Gastrocnemius medialis (tissue), 4 donors: ENCODE results near the gene CLEC2D. TPM values are rescaled to one million over a fixed set of nuclear protein-coding genes. Genes with fewer than 3 reads are reported as not detected.

Experiments used
- ATAC-seq, 2 donors: fragments of 150-250 bp; one replicate each; pipeline ENCODE4 v1.9.1; 2016
- DNase-seq, 2 donors: peaks; one replicate each; pipeline ENCODE4 v3.0.0-alpha.2; 2019
- H3K27ac ChIP-seq, 4 donors: fragments of 200-600 bp; sonication (generic); 1 replicate in 1 of 4; 2 replicates in 3 of 4; pipeline ENCODE4 v1.5.1; 2016 to 2018; ENCODE audit warnings: mild to moderate bottlenecking in 2 of 4, moderate library complexity in 1 of 4
- H3K27me3 ChIP-seq, 3 donors: fragments of 200-600 bp; sonication (generic) in 2 of 3; 1 replicate in 1 of 3; 2 replicates in 2 of 3; pipeline versions ENCODE4 v1.5.1 to v1.6.0; 2016 to 2019; ENCODE audit warnings: mild to moderate bottlenecking in 1 of 3, moderate library complexity in 1 of 3
- H3K36me3 ChIP-seq, 2 donors: fragments of 200-600 bp; sonication (generic) in 1 of 2; one replicate each; pipeline ENCODE4 v1.5.1; 2017 to 2018
- H3K4me1 ChIP-seq, 2 donors: fragments of 200-600 bp; sonication (generic) in 1 of 2; one replicate each; pipeline ENCODE4 v1.5.1; 2016 to 2017; ENCODE audit warnings: mild to moderate bottlenecking in 2 of 2
- H3K4me3 ChIP-seq, 4 donors: fragments of 200-600 bp; sonication (generic) in 3 of 4; 1 replicate in 1 of 4; 2 replicates in 3 of 4; pipeline ENCODE4 v1.5.1; 2016 to 2019; ENCODE audit warnings: mild to moderate bottlenecking in 2 of 4
- H3K9me3 ChIP-seq, 3 donors: fragments of 200-600 bp; sonication (generic) in 2 of 3; 1 replicate in 1 of 3; 2 replicates in 2 of 3; pipeline ENCODE4 v1.5.1; 2016 to 2019
- CTCF ChIP-seq, 5 experiments: fragments of 450-650 bp in 3 of 5; fragments of 200-600 bp in 2 of 5; sonication (generic) in 2 of 5; IDR thresholded peaks in 4 of 5; conservative IDR thresholded peaks in 1 of 5; 1 replicate in 4 of 5; 2 replicates in 1 of 5; pipeline ENCODE4 v1.5.1; 2016 to 2019; ENCODE audit warnings: antibody characterized with exemption in 5 of 5, mild to moderate bottlenecking in 3 of 5, moderate library complexity in 3 of 5
- POLR2A ChIP-seq, 2 donors: fragments of 450-650 bp; IDR thresholded peaks; one replicate each; pipeline ENCODE4 v1.6.1; 2017; ENCODE audit warnings: antibody characterized with exemption in 2 of 2, mild to moderate bottlenecking in 2 of 2, moderate library complexity in 2 of 2
- in situ Hi-C, 4 donors: fragments of 200-750 bp; cut with MboI; loops; one replicate each; pipeline versions ENCODE4 v1.15.0 to v1.8.0; 2017; ENCODE audit warnings: low sequenced_read_pairs in 4 of 4
- intact Hi-C: fragments of 100-400 bp; cut with DNase I; formaldehyde crosslinking; loops from one replicate; pipeline ENCODE4 v1.15.1; 2023; ENCODE audit warnings: low total_unique reads
- total RNA-seq, 4 donors: library from RNA; depleted of rRNA; stranded (reverse); fragments of >200 nt; gene quantifications; one replicate each; pipeline versions ENCODE4 v1.1.0 to v1.2.3, GENCODE V29; 2016

CLEC2D gene
- total RNA-seq, 4 donors from 2014 or later = 0.29 to 2.1 (median 0.58) TPM

- intact Hi-C loops (no loop called here), in situ Hi-C loops (no loop called here)
- Histone ChIP-seq H3K4me1 (peaks cover 15 to 25% of the 10 kb centered on the region in 2 donors), H3K36me3 (no peaks in the 10 kb centered on the region), H3K27ac (peak overlapping the region; percentile 71 to 85 (median 82)), H3K27me3 (no peaks in the 10 kb centered on the region), H3K9me3 (no peaks in the 10 kb centered on the region), H3K4me3 (peak overlapping the region; percentile 65 to 77 (median 76))
- DNase-seq (peak; percentile 43 to 59), ATAC-seq (peak; percentile 67 to 85)
- no peak for TF ChIP-seq CTCF (IDR thresholded peaks at IDR 0.05 in 4 of 5, conservative IDR thresholded peaks at IDR 0.05 in 1 of 5)
- peak; percentile 38 to 60 for TF ChIP-seq POLR2A (IDR thresholded peaks at IDR 0.05)
Observed at GRCh38 chr12:9647825-9648700, 21.4 kb upstream of the CLEC2D start.

GRCh38 chr12:9648701-9649531 lies 20.6 kb upstream of the CLEC2D start:
- ATAC-seq = peak in 1 of 2 donors; percentile 25
- Histone ChIP-seq H3K9me3 (no peaks in the 10 kb centered on the region), H3K4me3 (peak overlapping the region; percentile 65 to 77 (median 76)), H3K4me1 (peaks cover 15 to 25% of the 10 kb centered on the region in 2 donors), H3K36me3 (peaks cover 0 to 4% of the 10 kb centered on the region in 2 donors), H3K27me3 (no peaks in the 10 kb centered on the region), H3K27ac (peak overlapping the region; percentile 71 to 85 (median 82))
- no peak for DNase-seq
- intact Hi-C loops (no loop called here), in situ Hi-C loops (no loop called here)
- TF ChIP-seq CTCF (IDR thresholded peaks at IDR 0.05 in 4 of 5, conservative IDR thresholded peaks at IDR 0.05 in 1 of 5) = no peak
- TF ChIP-seq POLR2A (IDR thresholded peaks at IDR 0.05) = no peak

- no peak for DNase-seq
- intact Hi-C loops (no loop called here), in situ Hi-C loops (no loop called here)
- Histone ChIP-seq H3K36me3 (peaks cover 0 to 10% of the 10 kb centered on the region in 2 donors), H3K9me3 (no peaks in the 10 kb centered on the region), H3K27ac (peak overlapping the region; percentile 71 to 85 (median 82)), H3K4me1 (peaks cover 15 to 25% of the 10 kb centered on the region in 2 donors), H3K27me3 (no peaks in the 10 kb centered on the region), H3K4me3 (peak overlapping the region; percentile 65 to 77 (median 76))
- no peak for ATAC-seq
- no peak for TF ChIP-seq CTCF (IDR thresholded peaks at IDR 0.05 in 4 of 5, conservative IDR thresholded peaks at IDR 0.05 in 1 of 5)
- TF ChIP-seq POLR2A (IDR thresholded peaks at IDR 0.05) = no peak
Observed at GRCh38 chr12:9649532-9649940, 20.0 kb upstream of the CLEC2D start.

- Histone ChIP-seq H3K9me3 (no peaks in the 10 kb centered on the region), H3K4me3 (peak overlapping the region; percentile 23 to 77 (median 70)), H3K4me1 (peaks cover 15 to 25% of the 10 kb centered on the region in 2 donors), H3K27me3 (no peaks in the 10 kb centered on the region), H3K36me3 (peaks cover 0 to 16% of the 10 kb centered on the region in 2 donors), H3K27ac (peak overlapping the region; percentile 71 to 85 (median 82))
- in situ Hi-C loops = no loop called here
- intact Hi-C loops = no loop called here
- no peak for DNase-seq
- no peak for ATAC-seq
- TF ChIP-seq POLR2A (IDR thresholded peaks at IDR 0.05) (no peak), CTCF (IDR thresholded peaks at IDR 0.05 in 4 of 5, conservative IDR thresholded peaks at IDR 0.05 in 1 of 5) (no peak)
Observed at GRCh38 chr12:9650151-9650576, 19.3 kb upstream of the CLEC2D start.
